Measurements from ENCODE around the gene STT3A.

The STT3A gene

GRCh38 chr11:125587480-125587879 is 5.2 kb upstream of the STT3A start:
- no peak for DNase-seq

GRCh38 chr11:125588505-125588904 is 4.1 kb upstream of the STT3A start:
- no peak for DNase-seq

- DNase-seq: peak in 40 of 58 donors; percentile 14 to 77 (median 47)
Observed at GRCh38 chr11:125591649-125592304, 875 bp upstream of the STT3A start.

- DNase-seq: peak in 2 of 58 donors; percentile 25 to 32
Observed at GRCh38 chr11:125593114-125593820, 615 bp downstream of the STT3A start.

GRCh38 chr11:125594958-125595357 is 2.3 kb downstream of the STT3A start:
- DNase-seq: no peak

GRCh38 chr11:125600663-125601062 is 8.0 kb downstream of the STT3A start:
- DNase-seq: no peak

- no peak for DNase-seq
Observed at GRCh38 chr11:125603207-125603606, 10.6 kb downstream of the STT3A start.

GRCh38 chr11:125605417-125605816 is 12.8 kb downstream of the STT3A start:
- no peak for DNase-seq

- no peak for DNase-seq
Observed at GRCh38 chr11:125609545-125609944, 16.9 kb downstream of the STT3A start.

- DNase-seq: no peak
Observed at GRCh38 chr11:125618383-125618782, 25.7 kb downstream of the STT3A start.

- no peak for DNase-seq
Observed at GRCh38 chr11:125621995-125622394, 29.3 kb downstream of the STT3A start.

- no peak for DNase-seq
Observed at GRCh38 chr11:125623064-125623463, 30.4 kb downstream of the STT3A start.

- no peak for DNase-seq
Observed at GRCh38 chr11:125624756-125625213, 32.1 kb downstream of the STT3A start, which contains the start of gene CHEK1. Gene CHEK1, plus strand, starts transcription at chr11:125625163. Its CDS starts 1,606 bp downstream, at chr11:125626769.

- peak in 10 of 58 donors; percentile 39 to 85 (median 62) for DNase-seq
Observed at GRCh38 chr11:125625225-125625629, 32.6 kb downstream of the STT3A start.

- peak; percentile 33 to 95 (median 83) for DNase-seq
Observed at GRCh38 chr11:125625630-125626287, 33.1 kb downstream of the STT3A start.

- DNase-seq: peak in 12 of 58 donors; percentile 3 to 48 (median 28)
Observed at GRCh38 chr11:125626288-125626950, 33.8 kb downstream of the STT3A start.

GRCh38 chr11:125627236-125627910 is 34.7 kb downstream of the STT3A start:
- DNase-seq: no peak

- DNase-seq: no peak
Observed at GRCh38 chr11:125637840-125638239, 45.2 kb downstream of the STT3A start.

GRCh38 chr11:125638315-125638714 is 45.7 kb downstream of the STT3A start:
- DNase-seq: no peak

- no peak for DNase-seq
Observed at GRCh38 chr11:125645871-125646270, 53.2 kb downstream of the STT3A start.

Data from anterior cingulate cortex (tissue), 58 donors.